HG03457 (cell line): ENCODE results near the gene HBM.
"Not testable (repeated sequence)": the region's sequence is repeated elsewhere in the genome, so short reads cannot be mapped to it uniquely, and the experiment has no call there.

Experiments
- ATAC-seq: cut with Tn5 transposase; IDR thresholded peaks from one replicate; pipeline ENCODE4 v1.9.1; 2021; ENCODE audit warnings: moderate number of reproducible peaks; ENCODE audit not compliant: unreplicated experiment

Gene HBM

GRCh38 chr16:180681-181564 is 15.1 kb downstream of the HBM start:
- no peak for ATAC-seq

GRCh38 chr16:181565-182021 is 15.8 kb downstream of the HBM start:
- ATAC-seq, result no peak

GRCh38 chr16:183005-183404 is 17.2 kb downstream of the HBM start:
- ATAC-seq, result no peak

- no peak for ATAC-seq
Measured at GRCh38 chr16:185213-185612, 19.4 kb downstream of the HBM start.

- no peak for ATAC-seq
Measured at GRCh38 chr16:185691-186090, 19.9 kb downstream of the HBM start.

- ATAC-seq, result no peak
Measured at GRCh38 chr16:187330-187729, 21.6 kb downstream of the HBM start.

GRCh38 chr16:188674-189073 is 22.9 kb downstream of the HBM start:
- ATAC-seq, result no peak

- no peak for ATAC-seq
Measured at GRCh38 chr16:189604-190186, 23.9 kb downstream of the HBM start.

GRCh38 chr16:191831-192230 is 26.1 kb downstream of the HBM start:
- ATAC-seq, result no peak

- no peak for ATAC-seq
Measured at GRCh38 chr16:192686-193085, 26.9 kb downstream of the HBM start.

GRCh38 chr16:193441-193840 is 27.7 kb downstream of the HBM start:
- ATAC-seq, result no peak

GRCh38 chr16:194516-194915 is 28.7 kb downstream of the HBM start:
- no peak for ATAC-seq

- ATAC-seq, result no peak
Measured at GRCh38 chr16:200388-200787, 34.6 kb downstream of the HBM start.

GRCh38 chr16:203246-203645 is 37.5 kb downstream of the HBM start:
- ATAC-seq, result no peak

- ATAC-seq, result not testable (repeated sequence)
Measured at GRCh38 chr16:204046-204445, 38.3 kb downstream of the HBM start.

- not testable (repeated sequence) for ATAC-seq
Measured at GRCh38 chr16:209359-209758, 43.6 kb downstream of the HBM start.

GRCh38 chr16:211631-212180 is 45.9 kb downstream of the HBM start:
- ATAC-seq, result not testable (repeated sequence)

- no peak for ATAC-seq
Measured at GRCh38 chr16:212999-213398, 47.2 kb downstream of the HBM start.
